ENCODE data around the gene LBX2.
A peak's percentile ranks its signal among the peaks of the same experiment; 100 is the strongest.
"Not testable (repeated sequence)": the region's sequence is repeated elsewhere in the genome, so short reads cannot be mapped to it uniquely, and the experiment has no call there.

LBX2 gene

DNA sequence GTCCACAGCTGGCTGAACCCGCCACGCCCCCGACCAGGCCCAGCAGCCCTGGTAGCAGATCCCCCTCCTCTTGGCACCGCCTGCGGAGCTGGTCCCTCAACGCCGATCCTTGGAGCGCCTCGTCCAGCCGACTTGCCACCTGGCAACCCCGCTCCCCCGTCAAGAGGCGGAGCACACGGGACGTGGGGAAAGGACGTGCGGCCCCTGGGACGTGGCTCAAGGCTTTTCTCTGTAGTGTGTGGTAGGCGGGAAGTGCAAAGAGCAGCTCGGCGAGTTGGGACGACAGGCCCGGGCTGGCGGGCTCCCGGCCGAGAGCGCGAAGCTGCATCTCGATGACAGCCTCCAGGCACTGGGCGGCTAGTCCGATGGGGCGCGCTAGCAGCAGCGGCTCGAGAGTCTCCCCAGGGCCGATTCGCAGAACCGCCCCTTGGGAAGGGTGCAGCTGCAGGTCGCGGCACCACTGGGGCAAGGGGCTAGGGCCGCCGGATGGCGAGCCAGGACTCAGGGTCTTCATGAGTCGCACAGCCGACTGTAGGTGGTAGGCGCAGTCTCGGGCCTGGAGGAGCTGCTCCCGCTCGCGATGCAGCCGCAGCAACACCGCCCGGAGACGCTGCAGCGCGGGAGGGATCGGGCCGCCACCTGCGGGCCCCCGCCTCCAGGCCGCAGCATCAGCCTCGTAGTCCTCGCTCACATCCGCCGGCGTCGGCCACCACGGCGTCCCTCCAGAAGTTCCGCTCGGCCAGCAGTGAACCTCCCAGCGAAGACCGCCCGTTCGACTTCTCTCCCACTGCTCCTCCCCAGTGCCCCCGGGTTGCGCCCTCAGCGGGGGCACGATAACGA, 17.2 kb downstream of the LBX2 start:
- DNase-seq: peak; percentile 53

GRCh38 chr2:74481431-74481830, 18.0 kb downstream of the LBX2 start:
- no peak for DNase-seq

DNA sequence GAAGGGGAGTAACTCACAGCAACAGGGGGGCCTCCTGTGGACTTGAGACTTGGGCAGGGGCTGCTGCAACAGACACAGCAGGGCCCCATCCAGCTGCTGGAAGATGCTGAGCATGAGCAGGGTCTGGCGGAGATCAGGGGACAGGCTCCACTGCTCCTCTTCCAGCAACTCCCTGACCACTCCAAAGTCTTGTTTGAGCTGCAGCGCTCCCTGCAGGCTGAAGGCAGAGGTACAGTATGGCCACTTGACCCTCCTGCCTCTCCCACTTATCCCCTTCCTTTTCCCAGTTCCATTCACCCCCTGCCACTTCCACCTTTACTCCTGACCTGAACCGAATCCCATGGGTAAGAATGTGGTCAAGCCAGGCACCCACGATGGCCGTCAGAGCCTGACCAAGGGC, 24.5 kb downstream of the LBX2 start:
- DNase-seq: no peak

DNA sequence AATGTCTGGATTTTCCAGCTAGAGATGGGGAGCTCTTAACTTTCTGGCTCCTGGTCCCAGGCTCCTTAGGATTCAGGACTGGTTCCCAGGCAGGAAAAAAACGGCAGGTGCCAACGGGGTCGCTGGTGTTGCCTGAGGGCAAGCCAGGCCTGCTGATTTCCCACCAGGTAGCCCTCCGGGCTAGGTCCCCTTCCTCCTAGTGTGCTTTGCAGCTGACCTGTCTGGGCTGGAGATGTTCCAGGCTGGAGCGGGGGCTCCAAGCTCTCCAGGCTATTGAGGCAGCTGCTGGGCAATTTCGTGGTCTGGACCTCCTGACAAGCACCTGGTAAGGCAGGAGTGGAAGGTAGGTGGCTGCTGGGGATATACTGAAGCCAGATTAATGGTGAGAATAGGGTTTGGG, 24.9 kb downstream of the LBX2 start:
- DNase-seq: no peak

DNA sequence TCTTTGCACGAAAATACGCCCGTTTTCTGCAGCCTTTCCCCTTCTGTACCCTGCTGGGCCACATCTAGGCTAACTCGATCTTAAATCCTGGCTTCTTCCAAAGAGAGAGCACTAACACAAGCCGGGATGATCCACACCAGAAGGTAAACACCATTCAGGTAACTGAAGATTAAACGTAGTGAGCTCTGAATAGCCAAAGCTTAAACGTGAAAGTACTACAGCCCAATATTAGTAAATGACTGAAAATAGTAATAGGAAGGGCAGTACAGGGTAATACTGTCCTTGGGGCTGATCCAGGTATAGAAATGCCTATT, 26.5 kb downstream of the LBX2 start:
- no peak for DNase-seq

DNA sequence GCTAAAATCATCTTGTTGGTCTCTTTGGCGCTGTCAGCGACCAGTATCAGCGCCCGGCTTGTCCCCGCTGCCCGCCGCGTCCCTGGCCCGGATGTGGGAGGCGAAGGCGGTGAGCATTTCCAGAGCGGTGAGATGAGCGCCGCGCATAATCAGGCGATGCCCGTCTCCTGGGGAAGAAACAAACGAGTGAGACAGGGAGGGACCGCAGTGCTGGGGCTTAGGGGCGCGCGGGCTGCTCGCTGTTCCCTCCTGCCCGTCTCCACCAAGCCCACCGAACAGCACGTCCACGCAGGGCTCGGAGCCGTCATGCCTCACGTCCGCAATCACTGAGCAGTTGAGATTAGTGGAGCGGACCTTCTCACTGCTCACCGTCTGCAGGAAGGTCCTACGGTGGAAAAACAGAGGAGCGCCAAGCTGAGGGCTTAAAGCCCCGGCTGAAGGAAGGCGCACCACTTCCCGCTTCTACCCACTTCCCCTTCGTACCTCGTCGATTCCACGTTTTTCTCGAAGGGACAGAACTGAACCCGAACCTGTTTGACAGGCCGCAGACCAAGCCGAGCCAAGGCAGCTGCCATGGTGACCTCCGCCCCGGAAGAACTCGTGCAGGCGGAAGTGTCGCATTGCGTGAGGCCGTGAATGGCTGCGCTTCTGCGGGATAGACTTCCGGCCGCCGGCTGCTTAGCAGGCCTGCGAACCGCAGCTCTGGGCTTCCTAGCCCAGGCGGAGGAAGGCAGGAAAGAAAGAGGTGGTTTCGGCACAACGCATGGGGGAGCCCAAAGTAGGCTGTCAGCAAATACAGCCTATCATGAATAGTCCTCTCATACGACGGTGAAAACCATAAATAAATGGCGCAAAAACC, 27.1 kb downstream of the LBX2 start, which contains the start of gene MRPL53:
MRPL53 (minus strand) TSS at position 595 of the 859 bp plus-strand sequence; CDS start at position 575, 20 bp downstream.
- peak; percentile 94 for DNase-seq

GRCh38 chr2:74471332-74472065, 27.9 kb downstream of the LBX2 start:
- no peak for DNase-seq

DNA sequence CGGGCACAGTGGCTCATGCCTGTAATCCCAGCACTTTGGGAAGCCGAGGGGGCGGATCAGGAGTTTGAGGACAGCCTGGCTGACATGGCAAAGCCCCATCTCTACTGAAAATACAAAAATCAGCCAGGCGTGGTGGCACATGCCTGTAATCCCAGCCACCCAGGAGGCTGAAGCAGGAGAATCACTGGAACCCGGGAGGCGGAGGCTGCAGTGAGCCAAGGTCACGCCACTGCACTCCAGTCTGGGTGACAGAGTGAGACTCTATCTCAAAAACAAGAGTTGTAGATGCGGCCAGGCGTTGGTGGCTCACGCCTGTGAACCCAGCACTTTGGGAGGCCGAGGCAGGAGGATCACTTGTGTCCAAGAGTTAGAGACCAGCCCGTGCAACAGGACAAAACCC, 28.7 kb downstream of the LBX2 start:
- DNase-seq: not testable (repeated sequence)

DNA sequence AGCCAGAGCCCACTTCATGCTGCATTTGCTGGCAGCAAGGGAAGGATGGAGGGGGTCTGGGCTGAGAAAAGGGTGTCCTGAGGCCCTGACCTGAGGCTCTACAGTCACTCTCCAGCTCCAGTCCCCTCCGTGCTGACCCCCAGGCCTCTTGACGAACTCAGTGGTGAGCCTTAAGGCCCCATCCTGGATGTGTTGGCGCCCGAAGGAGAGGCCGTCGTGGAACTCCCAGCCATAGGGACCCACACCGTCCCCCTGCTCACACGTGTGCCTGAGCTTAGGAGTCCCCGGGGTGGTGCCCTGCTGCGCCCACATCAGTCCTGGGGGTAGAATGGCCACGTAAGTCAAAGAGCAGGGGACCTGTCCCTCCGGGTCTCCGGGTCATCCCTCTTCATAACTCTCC, 35.0 kb downstream of the LBX2 start:
- no peak for DNase-seq

GRCh38 chr2:74462786-74463105, 36.7 kb downstream of the LBX2 start:
- no peak for DNase-seq

DNA sequence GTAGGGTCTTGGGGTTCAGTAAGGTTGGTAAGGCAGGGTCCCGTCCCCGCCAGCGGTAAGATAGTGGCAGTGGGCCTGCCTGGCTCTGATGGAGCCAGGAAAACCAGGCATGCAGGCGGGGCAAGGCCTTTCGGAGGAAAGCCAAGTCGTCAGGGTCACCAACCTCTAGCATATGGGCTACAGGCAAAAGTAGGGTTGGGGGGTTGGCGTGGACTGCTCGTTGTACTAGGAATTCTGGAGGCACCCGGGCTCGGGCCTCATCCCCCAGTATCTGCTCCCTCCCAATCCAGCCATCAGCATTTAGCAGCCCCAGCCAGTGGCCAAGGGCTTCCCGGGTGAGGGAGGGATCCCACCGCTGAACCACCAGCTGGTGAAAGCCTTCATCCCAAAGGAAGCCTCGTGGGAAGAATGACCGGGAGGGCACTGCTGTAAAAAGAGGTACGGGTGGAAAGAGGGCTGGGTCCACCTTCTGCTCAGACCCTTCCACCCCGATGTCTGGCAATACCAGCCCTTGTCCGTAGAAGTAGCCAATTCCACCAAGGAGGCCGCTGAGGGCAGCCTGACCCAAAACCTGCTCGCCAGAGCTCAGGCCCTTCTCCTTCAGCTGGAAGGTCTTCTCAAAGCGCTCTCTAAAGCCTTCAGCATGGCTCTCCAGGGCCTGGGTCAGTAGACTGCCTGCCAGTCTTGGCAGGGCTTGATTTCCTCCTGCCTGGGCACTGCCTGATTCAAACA, 37.2 kb downstream of the LBX2 start:
- no peak for DNase-seq

- no peak for DNase-seq
Measured at GRCh38 chr2:74461187-74462053, 38.0 kb downstream of the LBX2 start.

GRCh38 chr2:74460187-74460586, 39.2 kb downstream of the LBX2 start:
- DNase-seq: not testable (repeated sequence)

GRCh38 chr2:74459503-74460118, 39.8 kb downstream of the LBX2 start:
- DNase-seq: not testable (repeated sequence)

DNA sequence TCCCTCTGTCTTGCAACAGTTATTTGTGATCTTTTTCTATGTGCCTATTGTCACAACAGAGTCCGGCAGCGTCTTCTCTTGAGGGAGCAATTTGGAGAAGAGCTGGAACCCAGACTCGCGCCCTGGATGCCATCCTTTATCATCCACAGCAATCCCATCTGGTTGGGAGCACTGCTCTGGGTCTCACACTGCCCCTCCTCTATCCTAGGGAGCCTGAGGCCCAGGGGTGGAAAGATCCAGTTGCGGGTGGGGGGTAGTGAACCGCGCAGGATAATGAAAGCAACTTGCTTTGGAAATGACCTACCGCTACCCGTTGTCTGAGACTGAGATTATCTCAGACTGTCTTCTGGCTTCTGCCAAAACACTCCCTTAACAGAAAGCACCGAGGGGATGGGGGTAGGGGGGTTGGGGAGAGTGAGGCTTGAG, 40.5 kb downstream of the LBX2 start:
- DNase-seq: no peak

DNA sequence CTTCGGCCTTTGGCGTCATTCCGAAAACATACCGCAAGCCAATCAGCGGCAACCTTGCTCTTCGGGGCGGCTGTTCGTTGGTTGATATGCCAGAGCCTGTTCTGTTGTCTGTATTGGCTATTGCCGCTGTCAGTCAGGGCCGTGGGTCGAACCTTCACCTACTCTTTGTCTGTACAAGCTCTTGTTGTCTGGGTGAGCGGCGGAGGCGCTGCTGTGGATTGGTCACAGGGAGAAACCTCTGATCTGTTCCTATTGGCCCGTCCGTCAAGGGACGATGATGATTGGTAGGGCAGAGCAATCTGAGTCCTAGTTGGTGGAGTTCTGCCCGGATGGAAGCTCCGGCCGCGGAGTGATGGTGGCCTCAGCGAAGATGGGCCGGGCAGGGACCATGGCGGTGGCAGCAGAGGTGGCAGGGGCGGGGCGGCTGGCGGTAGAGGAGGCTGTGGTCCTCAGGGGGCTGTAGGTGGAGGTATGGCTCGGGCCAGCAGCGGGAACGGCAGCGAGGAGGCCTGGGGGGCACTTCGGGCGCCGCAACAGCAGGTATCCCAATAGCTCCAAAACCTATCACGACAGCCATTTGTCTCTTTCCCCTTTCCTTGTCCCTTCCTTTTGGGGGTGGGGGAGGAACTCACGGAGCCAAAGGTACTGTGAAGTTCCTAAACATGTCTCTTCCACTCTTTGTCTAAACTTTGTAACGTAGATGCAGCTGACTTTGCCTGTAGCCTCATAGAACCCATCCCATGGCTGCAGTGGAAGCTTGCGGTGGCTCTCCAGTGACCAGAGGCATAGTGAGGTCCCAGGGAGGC, 41.1 kb downstream of the LBX2 start, which contains the start of gene WBP1:
WBP1 (plus strand) TSS at position 307 of the 806 bp plus-strand sequence; CDS start at position 472, 165 bp downstream.
- DNase-seq: peak; percentile 97

GRCh38 chr2:74457549-74458131, 41.8 kb downstream of the LBX2 start:
- DNase-seq: peak; percentile 83

- peak; percentile 57 for DNase-seq
Measured at GRCh38 chr2:74457129-74457548, 42.3 kb downstream of the LBX2 start.

DNA sequence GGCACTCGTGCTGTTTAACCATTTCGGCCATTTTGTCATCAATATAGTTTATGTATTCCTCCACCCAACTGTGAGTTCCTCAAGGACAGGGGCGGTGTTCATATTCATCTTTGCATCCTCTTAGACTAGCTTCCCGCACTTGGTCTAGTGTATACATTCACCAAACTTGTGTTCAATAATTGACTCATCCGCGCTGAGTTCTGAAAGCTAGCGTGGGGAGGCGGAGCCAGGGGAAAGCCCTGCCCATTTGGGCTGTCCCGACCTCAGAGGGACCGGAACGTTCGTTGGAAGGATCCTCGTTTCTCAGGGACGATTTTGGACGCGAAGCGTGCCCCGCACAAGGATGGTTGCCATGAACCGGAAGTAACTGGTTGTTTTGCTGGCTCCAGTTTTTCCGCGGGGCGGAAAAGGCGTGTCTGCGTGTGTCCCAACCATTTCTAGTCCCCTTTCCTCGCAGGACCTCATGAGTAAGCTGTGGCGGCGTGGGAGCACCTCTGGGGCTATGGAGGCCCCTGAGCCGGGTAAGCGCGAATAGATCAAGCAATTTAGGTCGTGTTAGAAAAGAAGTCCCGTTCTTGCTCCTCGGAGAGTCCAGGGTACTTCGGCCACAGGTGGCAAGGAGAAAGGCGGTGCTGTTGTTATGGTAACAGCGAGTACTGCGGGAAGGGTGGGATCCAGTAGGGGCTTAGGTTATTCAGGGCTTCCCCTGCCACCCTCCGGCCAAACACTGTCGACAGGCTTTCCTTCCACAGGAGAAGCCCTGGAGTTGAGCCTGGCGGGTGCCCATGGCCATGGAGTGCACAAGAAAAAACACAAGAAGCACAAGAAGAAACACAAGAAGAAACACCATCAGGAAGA, 44.5 kb downstream of the LBX2 start, which contains the start of gene INO80B:
INO80B (plus strand) TSS at position 434 of the 858 bp plus-strand sequence; CDS start at position 464, 30 bp downstream.
- DNase-seq: peak; percentile 96

Data from NCI-H2171 (cell line).